ENCODE results near the gene C1QA. TPM values are rescaled to one million over a fixed set of nuclear protein-coding genes. Genes with fewer than 3 reads are reported as not detected.

C1QA gene
- polyA plus RNA-seq, 1 donor from 2014 or later = not detected

- H3F3A ChIP-seq (ENCODE audit: insufficient read depth, low read length, poor library complexity, severe bottlenecking) = no peaks in the 10 kb centered on the region
- H3K79me2 ChIP-seq (replicated peaks; ENCODE audit: insufficient read depth, low read length) = no peaks in the 10 kb centered on the region
- no peaks in the 10 kb centered on the region for H4K20me1 ChIP-seq (ENCODE audit: insufficient read depth)
- no peak within 1 kb of the TSS for H3K4me2 ChIP-seq (ENCODE audit: low read length)
- no peak within 1 kb of the TSS for H2AFZ ChIP-seq (ENCODE audit: low read depth, low read length)
- TF ChIP-seq CTCF (IDR thresholded peaks at IDR 0.05; ENCODE audit: poor library complexity, severe bottlenecking) (no peak), TAF1 (IDR thresholded peaks at IDR 0.05; ENCODE audit: low read depth) (no peak), MXI1 (conservative IDR thresholded peaks at IDR 0.05; ENCODE audit: poor library complexity, severe bottlenecking) (no peak), EZH2 (IDR thresholded peaks at IDR 0.05; ENCODE audit: borderline replicate concordance, insufficient read depth, low read length, poor library complexity, severe bottlenecking) (no peak), SMC3 (conservative IDR thresholded peaks at IDR 0.05; ENCODE audit: poor library complexity) (no peak), POLR2AphosphoS5 (IDR thresholded peaks at IDR 0.05) (no peak)
- H3K27ac ChIP-seq (ENCODE audit: low read length) = no peak within 1 kb of the TSS
- H3K4me3 ChIP-seq (ENCODE audit: low read length) = no peak within 1 kb of the TSS
- no peaks in the 10 kb centered on the region for H3K9me2 ChIP-seq (ENCODE audit: insufficient read depth, low read length)
- no peaks in the 10 kb centered on the region for H3K36me3 ChIP-seq (ENCODE audit: insufficient read depth, low read length)
- H3K27me3 ChIP-seq (ENCODE audit: insufficient read depth, low read depth, low read length) = no peaks in the 10 kb centered on the region
- H3K9me3 ChIP-seq (ENCODE audit: low read length) = no peaks in the 10 kb centered on the region
- H3K9ac ChIP-seq (ENCODE audit: low read length) = no peak within 1 kb of the TSS
These were observed 16.5 kb downstream of the C1QA start, which contains the start of gene C1QB for GRCh38 chr1:22652881-22653316. Gene C1QB, plus strand, starts transcription at chr1:22653236. Its CDS starts 6,227 bp downstream, at chr1:22659463.

GRCh38 chr1:22654692-22655091 lies 18.3 kb downstream of the C1QA start:
- Histone ChIP-seq H2AFZ (ENCODE audit: low read depth, low read length) (no peak overlapping the region), H3K79me2 (replicated peaks; ENCODE audit: insufficient read depth, low read length) (no peaks in the 10 kb centered on the region), H4K20me1 (ENCODE audit: insufficient read depth) (no peaks in the 10 kb centered on the region), H3K9me2 (ENCODE audit: insufficient read depth, low read length) (no peaks in the 10 kb centered on the region), H3K4me3 (ENCODE audit: low read length) (no peak overlapping the region), H3K36me3 (ENCODE audit: insufficient read depth, low read length) (no peaks in the 10 kb centered on the region), H3K9ac (ENCODE audit: low read length) (no peak overlapping the region), H3K4me2 (ENCODE audit: low read length) (no peak overlapping the region), H3F3A (ENCODE audit: insufficient read depth, low read length, poor library complexity, severe bottlenecking) (no peaks in the 10 kb centered on the region), H3K27me3 (ENCODE audit: insufficient read depth, low read depth, low read length) (no peaks in the 10 kb centered on the region), H3K9me3 (ENCODE audit: low read length) (no peaks in the 10 kb centered on the region), H3K27ac (ENCODE audit: low read length) (no peak overlapping the region)
- no peak for TF ChIP-seq MXI1 (conservative IDR thresholded peaks at IDR 0.05; ENCODE audit: poor library complexity, severe bottlenecking)
- TF ChIP-seq REST (IDR thresholded peaks at IDR 0.05; ENCODE audit: borderline replicate concordance) = no peak
- TF ChIP-seq SMC3 (conservative IDR thresholded peaks at IDR 0.05; ENCODE audit: poor library complexity) = no peak
- TF ChIP-seq TAF1 (IDR thresholded peaks at IDR 0.05; ENCODE audit: low read depth) = no peak
- TF ChIP-seq EP300 (conservative IDR thresholded peaks at IDR 0.05; ENCODE audit: poor library complexity, severe bottlenecking) = no peak
- TF ChIP-seq POLR2AphosphoS5 (IDR thresholded peaks at IDR 0.05) = no peak
- TF ChIP-seq CTCF (IDR thresholded peaks at IDR 0.05; ENCODE audit: poor library complexity, severe bottlenecking) = no peak
- no peak for TF ChIP-seq RAD21 (conservative IDR thresholded peaks at IDR 0.05)
- no peak for TF ChIP-seq EZH2 (IDR thresholded peaks at IDR 0.05; ENCODE audit: borderline replicate concordance, insufficient read depth, low read length, poor library complexity, severe bottlenecking)

All from neural cell (in vitro differentiated cells).